Progenitor cell of endocrine pancreas (in vitro differentiated cells): ENCODE measurements around the gene RAB3IP. TPM values are rescaled to one million over a fixed set of nuclear protein-coding genes. Genes with fewer than 3 reads are reported as not detected.

Experiments used
- DNase-seq: peaks from one replicate; pipeline ENCODE4 v3.0.0; 2021; ENCODE audit warnings: low spot score; ENCODE audit not compliant: unreplicated experiment
- H3K27ac Mint-ChIP-seq: 2 replicates; pipeline ENCODE4 v1.8.0; 2021; ENCODE audit warnings: mild to moderate bottlenecking, moderate library complexity, mixed read lengths
- H3K27me3 Mint-ChIP-seq: 2 replicates; pipeline ENCODE4 v1.8.0; 2021; ENCODE audit warnings: mixed read lengths
- H3K36me3 Mint-ChIP-seq: 2 replicates; pipeline ENCODE4 v1.8.0; 2022; ENCODE audit warnings: mixed read lengths; ENCODE audit not compliant: insufficient read depth
- H3K4me1 Mint-ChIP-seq: 2 replicates; pipeline ENCODE4 v1.8.0; 2021; ENCODE audit warnings: low read depth, mixed read lengths
- H3K4me3 Mint-ChIP-seq: 2 replicates; pipeline ENCODE4 v1.8.0; 2021; ENCODE audit warnings: low read depth, mild to moderate bottlenecking, moderate library complexity, mixed read lengths
- H3K9me3 Mint-ChIP-seq: 2 replicates; pipeline ENCODE4 v1.8.0; 2021; ENCODE audit warnings: low read depth, mixed read lengths
- CTCF ChIP-seq: fragments of 200-600 bp; sonication (generic); IDR thresholded peaks from one replicate; pipeline ENCODE4 v1.5.0; 2021; ENCODE audit warnings: antibody characterized with exemption, mild to moderate bottlenecking; ENCODE audit not compliant: unreplicated experiment
- total RNA-seq: library from RNA; stranded (reverse); gene quantifications from 2 replicates; pipeline ENCODE4 v1.2.1, GENCODE V29; 2021

RAB3IP gene
- total RNA-seq, 1 donor from 2014 or later: 85.6 TPM

GRCh38 chr12:69701826-69702225 lies 36.8 kb upstream of the RAB3IP start:
- H3K4me1 Mint-ChIP-seq: peaks cover 10% of the 10 kb centered on the region
- DNase-seq: no peak
- no peak overlapping the region for H3K4me3 Mint-ChIP-seq
- no peaks in the 10 kb centered on the region for H3K9me3 Mint-ChIP-seq
- peaks cover 5% of the 10 kb centered on the region for H3K27me3 Mint-ChIP-seq
- H3K36me3 Mint-ChIP-seq: no peaks in the 10 kb centered on the region
- TF ChIP-seq CTCF: no peak
- H3K27ac Mint-ChIP-seq: no peak overlapping the region

GRCh38 chr12:69703146-69703642 lies 35.5 kb upstream of the RAB3IP start:
- Mint-ChIP-seq H3K4me1 (peaks cover 10% of the 10 kb centered on the region), H3K27ac (no peak overlapping the region), H3K36me3 (no peaks in the 10 kb centered on the region), H3K9me3 (no peaks in the 10 kb centered on the region), H3K27me3 (peaks cover 5% of the 10 kb centered on the region), H3K4me3 (no peak overlapping the region)
- no peak for DNase-seq
- TF ChIP-seq CTCF: no peak

GRCh38 chr12:69704357-69704756 lies 34.3 kb upstream of the RAB3IP start:
- no peak for DNase-seq
- H3K4me3 Mint-ChIP-seq: no peak overlapping the region
- no peaks in the 10 kb centered on the region for H3K36me3 Mint-ChIP-seq
- peaks cover 5% of the 10 kb centered on the region for H3K27me3 Mint-ChIP-seq
- H3K4me1 Mint-ChIP-seq: peaks cover 10% of the 10 kb centered on the region
- TF ChIP-seq CTCF: no peak
- H3K9me3 Mint-ChIP-seq: no peaks in the 10 kb centered on the region
- H3K27ac Mint-ChIP-seq: no peak overlapping the region

GRCh38 chr12:69708649-69709048 lies 30.0 kb upstream of the RAB3IP start:
- Mint-ChIP-seq H3K4me1 (no peaks in the 10 kb centered on the region), H3K36me3 (no peaks in the 10 kb centered on the region), H3K9me3 (no peaks in the 10 kb centered on the region), H3K4me3 (no peak overlapping the region), H3K27me3 (peaks cover 5% of the 10 kb centered on the region), H3K27ac (no peak overlapping the region)
- DNase-seq: no peak
- peak; percentile 40 for TF ChIP-seq CTCF

- H3K36me3 Mint-ChIP-seq: no peaks in the 10 kb centered on the region
- no peaks in the 10 kb centered on the region for H3K9me3 Mint-ChIP-seq
- H3K4me3 Mint-ChIP-seq: no peak overlapping the region
- no peak overlapping the region for H3K27ac Mint-ChIP-seq
- no peaks in the 10 kb centered on the region for H3K4me1 Mint-ChIP-seq
- no peaks in the 10 kb centered on the region for H3K27me3 Mint-ChIP-seq
- no peak for TF ChIP-seq CTCF
- DNase-seq: no peak
Observed at GRCh38 chr12:69712826-69713225, 25.8 kb upstream of the RAB3IP start.
